Stimulated activated CD4-positive, alpha-beta T cell treated with anti-CD3 and anti-CD28 coated beads, Interleukin-1b, Interleukin-23, amount 100 ng/mL, for 24 hours (primary cell): ENCODE measurements around the gene COX17.

Experiments used
- DNase-seq, 4 experiments: peaks; one replicate each; pipeline ENCODE4 v3.0.0-alpha.2; 2020; ENCODE audit warnings: low read depth in 4 of 4, low spot score in 1 of 4

COX17 gene

DNA sequence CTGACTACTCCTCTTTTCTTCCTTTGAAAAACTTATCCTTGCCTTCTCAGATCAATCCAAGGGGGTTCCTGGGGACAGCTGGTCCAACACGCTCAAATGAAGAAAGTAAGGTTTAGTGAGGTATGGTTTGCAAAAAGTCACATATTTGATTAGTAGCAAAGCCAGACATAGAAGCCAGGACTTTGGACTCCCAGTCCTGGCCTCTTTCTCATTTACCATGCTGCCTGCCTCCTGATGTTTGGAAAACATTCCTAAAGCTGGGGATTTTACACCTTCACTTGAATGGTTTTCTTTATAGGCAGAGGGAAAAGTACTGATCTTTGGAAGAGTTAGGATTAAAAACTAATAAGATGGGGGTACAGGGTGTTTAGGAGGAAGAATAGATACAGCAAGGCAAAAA is 31.4 kb downstream of the COX17 start:
- no peak for DNase-seq

DNA sequence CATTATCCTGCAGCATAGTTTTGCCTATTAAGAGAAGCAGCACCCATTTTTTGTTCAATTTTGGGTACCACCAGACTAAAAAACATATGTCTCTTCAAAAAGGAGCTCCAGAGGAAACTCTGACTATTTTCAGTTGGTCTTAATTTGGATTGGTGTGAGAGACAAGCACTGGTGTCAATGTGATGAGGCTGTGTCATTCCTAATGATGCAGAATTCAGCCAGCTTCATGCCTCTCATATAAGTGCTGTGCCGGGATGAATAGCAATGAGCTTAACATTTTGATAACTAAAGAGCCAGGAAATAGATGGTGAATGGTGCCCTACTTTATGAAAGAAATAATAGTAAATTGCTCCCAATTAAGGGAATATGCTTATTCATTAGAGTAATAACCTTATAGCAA is 32.7 kb downstream of the COX17 start:
- DNase-seq, result no peak

DNA sequence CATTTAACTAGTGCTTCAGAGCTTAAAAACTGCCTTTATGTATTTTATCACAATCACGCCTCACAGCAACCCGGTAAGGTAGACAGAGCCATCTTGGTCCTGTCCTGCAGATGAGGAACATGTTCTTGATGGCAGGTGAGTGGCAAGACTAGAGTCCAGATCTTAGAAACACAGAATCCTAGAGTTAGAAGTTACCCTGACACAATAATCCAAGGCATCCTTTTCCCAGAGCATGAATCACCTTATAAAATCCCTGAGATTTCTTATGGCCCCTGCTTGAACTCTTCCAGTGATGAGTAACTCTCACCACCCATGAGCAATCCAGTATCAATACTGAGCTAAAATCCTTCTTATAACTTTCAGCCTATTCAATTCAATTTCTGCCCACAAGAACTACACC is 33.7 kb downstream of the COX17 start:
- no peak for DNase-seq

- DNase-seq, result no peak
Observed at GRCh38 chr3:119642746-119643473, 34.3 kb downstream of the COX17 start.

DNA sequence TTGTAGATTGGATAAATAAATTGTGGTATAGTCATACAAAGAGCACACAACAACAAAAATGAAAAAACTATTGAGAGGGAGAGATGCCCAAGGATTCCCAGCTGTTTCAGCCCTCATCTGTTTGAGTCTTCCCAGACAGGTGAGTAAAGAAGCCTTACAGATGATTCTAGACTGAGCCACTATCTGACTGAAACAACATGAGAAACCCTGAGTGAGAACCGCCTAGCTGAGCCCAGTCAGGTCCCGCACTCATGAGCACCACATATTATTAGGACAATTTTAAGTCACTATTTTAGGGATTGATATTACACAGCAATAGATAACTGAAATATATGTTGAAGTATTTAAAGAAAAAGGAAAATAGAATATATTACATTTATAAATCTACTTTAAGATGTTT is 35.8 kb downstream of the COX17 start:
- DNase-seq, result no peak

DNA sequence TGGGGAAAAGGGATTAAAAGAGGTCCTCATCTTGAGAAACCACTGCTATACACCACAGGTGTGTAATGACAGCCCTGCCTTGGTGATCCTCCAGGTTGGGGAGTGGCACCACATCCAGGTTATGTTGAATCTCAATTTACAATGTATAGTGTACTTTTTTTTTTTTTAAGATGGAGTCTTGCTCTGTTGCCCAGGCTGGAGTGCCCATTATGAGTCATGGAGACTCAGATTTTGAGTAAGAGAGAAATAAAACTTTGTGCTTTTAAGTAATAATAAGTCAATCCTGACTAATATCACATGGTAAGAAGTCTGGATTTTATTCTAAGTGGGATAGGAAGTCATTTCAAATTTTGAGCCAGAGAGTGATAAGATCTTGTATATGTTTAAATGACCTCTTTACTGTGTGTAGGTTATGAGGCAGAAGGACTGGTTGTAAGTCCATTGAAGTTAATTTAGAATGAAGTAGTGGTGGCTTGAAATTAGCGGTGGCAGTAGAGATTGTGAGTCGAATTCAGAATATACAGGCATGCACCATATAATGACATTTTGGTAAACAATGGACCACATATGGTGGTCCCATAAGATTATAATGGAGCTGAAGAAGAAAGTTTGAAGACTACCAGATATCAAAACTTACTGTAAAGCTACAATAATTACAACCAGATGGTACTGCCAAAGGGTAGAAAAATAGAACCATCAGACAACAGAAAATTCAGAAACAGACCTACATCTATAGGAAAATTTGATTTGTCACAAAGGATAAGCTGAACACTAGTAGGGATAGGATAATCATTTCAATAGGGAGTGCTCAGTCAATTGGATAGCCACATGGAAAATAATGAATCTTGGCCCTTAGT is 37.5 kb downstream of the COX17 start:
- no peak for DNase-seq

GRCh38 chr3:119637679-119638477 is 39.3 kb downstream of the COX17 start:
- DNase-seq, result no peak

GRCh38 chr3:119636891-119637611 is 40.2 kb downstream of the COX17 start:
- DNase-seq, result no peak

DNA sequence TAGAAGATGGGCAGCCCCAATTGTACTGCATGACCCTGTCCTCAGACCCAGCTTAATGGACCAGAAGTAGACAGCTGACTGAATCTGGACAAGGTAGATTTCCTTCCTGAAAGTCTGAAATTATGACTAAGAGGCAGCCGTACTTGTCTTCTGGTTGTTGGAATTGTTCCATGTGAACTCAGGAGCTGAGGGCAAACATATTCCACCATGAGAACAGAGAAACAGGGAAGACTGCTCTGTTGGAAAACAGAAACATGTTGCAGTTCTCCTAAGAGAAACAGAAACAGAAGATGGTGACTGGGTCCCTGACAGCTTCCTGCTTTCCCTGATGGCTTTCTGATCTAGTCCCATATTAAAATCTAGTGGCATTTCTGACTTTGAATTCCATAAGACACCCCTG is 41.0 kb downstream of the COX17 start:
- DNase-seq, result no peak

GRCh38 chr3:119635719-119636118 is 41.5 kb downstream of the COX17 start:
- DNase-seq, result no peak

DNA sequence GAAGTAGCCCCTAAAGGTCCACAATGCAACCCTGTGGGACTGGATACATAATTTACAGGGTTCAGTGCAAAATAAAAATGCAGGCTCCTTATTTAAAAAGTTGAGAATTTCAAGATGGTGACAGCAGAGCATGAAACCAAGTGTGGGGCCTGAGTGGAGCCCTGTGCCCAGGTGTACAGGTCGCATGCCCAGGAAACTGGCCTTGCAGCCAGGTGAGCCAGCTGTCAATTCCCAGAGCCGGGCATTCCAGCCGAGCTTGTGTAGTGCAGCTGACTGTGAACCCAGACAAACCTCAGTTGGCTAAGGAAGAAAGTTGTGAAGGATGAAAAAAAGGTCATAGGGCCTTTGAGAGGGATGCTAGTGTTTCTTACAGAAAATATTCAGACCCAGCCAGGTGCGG is 44.4 kb downstream of the COX17 start:
- DNase-seq, result no peak

GRCh38 chr3:119632216-119632615 is 45.0 kb downstream of the COX17 start:
- no peak for DNase-seq

GRCh38 chr3:119631516-119631915 is 45.7 kb downstream of the COX17 start:
- DNase-seq, result no peak

GRCh38 chr3:119630880-119631329 is 46.3 kb downstream of the COX17 start:
- DNase-seq, result no peak

- DNase-seq, result no peak
Observed at GRCh38 chr3:119630128-119630879, 46.9 kb downstream of the COX17 start.

- DNase-seq, result no peak
Observed at GRCh38 chr3:119628816-119629445, 48.3 kb downstream of the COX17 start.

DNA sequence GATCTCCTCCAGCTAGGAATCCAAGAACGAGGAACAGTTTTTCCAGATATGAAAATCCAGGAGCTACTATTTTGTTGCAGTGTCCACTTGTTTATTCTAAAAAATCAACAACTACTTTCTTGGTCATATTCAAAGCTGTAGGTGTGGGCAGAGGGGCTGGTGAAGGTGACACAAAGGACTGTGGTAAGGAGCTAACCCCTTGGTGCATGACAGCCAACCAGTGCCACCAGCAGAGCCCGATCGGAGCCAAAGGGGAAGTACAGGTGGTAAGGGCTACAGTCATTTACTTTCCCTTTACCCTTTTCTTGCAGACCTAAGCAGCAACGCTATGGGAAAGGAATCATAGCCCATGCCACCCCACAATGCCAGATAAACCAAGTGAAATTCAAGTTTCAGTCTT is 48.8 kb downstream of the COX17 start:
- no peak for DNase-seq

DNA sequence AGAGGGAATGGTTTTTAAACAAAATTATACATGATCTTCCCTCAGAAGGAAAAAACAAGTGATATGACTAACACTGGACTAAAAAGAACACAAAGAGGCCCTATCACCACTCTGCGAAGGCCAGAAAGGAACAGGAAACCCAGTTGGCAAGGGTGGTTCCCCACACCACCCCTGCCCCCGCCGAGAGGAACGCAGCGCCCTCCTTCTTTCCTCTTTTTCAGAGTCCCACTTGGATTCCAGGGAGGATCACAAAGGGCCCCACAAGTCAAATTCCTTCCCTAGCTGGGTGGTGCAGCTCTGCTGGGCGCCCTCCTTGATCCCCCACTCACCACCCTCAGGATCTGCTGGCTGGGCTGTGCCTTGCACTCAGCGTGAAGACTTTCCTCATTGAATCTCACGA is 49.7 kb downstream of the COX17 start:
- no peak for DNase-seq

- no peak for DNase-seq
Observed at GRCh38 chr3:119626196-119626595, 51.0 kb downstream of the COX17 start.
